SK-N-SH (cell line): ENCODE data around the gene ESRRG. TPM values are rescaled to one million over a fixed set of nuclear protein-coding genes. Genes with fewer than 3 reads are reported as not detected.

ENCODE experiments used
- CTCF ChIA-PET: fragments of 300-600, 350-600 bp; formaldehyde crosslinking; extraction: SDS; loops from one replicate; lab custom pipeline; 2021; lab: Yijun Ruan, JAX
- POLR2A ChIA-PET: fragments of 350-600 bp; sonication (Branson Sonifier 250); formaldehyde crosslinking; extraction: SDS; loops from one replicate; lab custom pipeline; 2020; ENCODE audit warnings: antibody characterized with exemption, inconsistent platforms; lab: Yijun Ruan, JAX
- DNase-seq: peaks from one replicate; pipeline ENCODE4 v3.0.0; 2012
- H2AFZ ChIP-seq: fragments of 200-600 bp; sonication (generic); 2 replicates; pipeline ENCODE4 v1.8.1; 2016; ENCODE audit warnings: antibody characterized with exemption, mild to moderate bottlenecking, low read depth
- H3F3A ChIP-seq: fragments of 200-600 bp; sonication (generic); replicated peaks from 2 replicates; pipeline ENCODE3; 2016; ENCODE audit warnings: antibody characterized with exemption, mild to moderate bottlenecking; ENCODE audit not compliant: insufficient read depth
- H3K27ac ChIP-seq, 2 experiments: fragments of 200-500 bp in 1 of 2; fragments of 200-600 bp in 1 of 2; sonication (Bioruptor generic) in 1 of 2; sonication (generic), shearing (Covaris generic) in 1 of 2; 2 replicates each; pipeline versions ENCODE4 v1.5.1 to v1.6.1; 2014 to 2016; ENCODE audit warnings: low read depth in 2 of 2, inconsistent platforms in 1 of 2, low read length in 1 of 2, mild to moderate bottlenecking in 1 of 2, mixed read lengths in 1 of 2
- H3K27me3 ChIP-seq: fragments of 200-600 bp; sonication (generic), shearing (Covaris generic); 2 replicates; pipeline ENCODE4 v1.6.1; 2016; ENCODE audit warnings: mixed run types; ENCODE audit not compliant: insufficient read depth
- H3K36me3 ChIP-seq, 2 experiments: fragments of 200-500 bp in 1 of 2; fragments of 200-600 bp in 1 of 2; sonication (Bioruptor generic) in 1 of 2; sonication (generic) in 1 of 2; replicated peaks in 1 of 2; 2 replicates each; pipeline versions ENCODE3 to v1.5.1; 2014 to 2016; ENCODE audit warnings: low read length in 1 of 2, mild to moderate bottlenecking in 1 of 2; ENCODE audit not compliant: insufficient read depth in 2 of 2, control insufficient read depth in 1 of 2
- H3K4me1 ChIP-seq, 2 experiments: fragments of 200-500 bp in 1 of 2; fragments of 200-600 bp in 1 of 2; sonication (Bioruptor generic) in 1 of 2; sonication (generic), shearing (Covaris generic) in 1 of 2; 2 replicates each; pipeline versions ENCODE4 v1.5.1 to v1.6.1; 2014 to 2016; ENCODE audit warnings: low read depth in 1 of 2, low read length in 1 of 2, mixed run types in 1 of 2; ENCODE audit not compliant: insufficient read depth in 2 of 2, control insufficient read depth in 1 of 2
- H3K4me2 ChIP-seq: fragments of 200-600 bp; sonication (generic), shearing (Covaris generic); 2 replicates; pipeline ENCODE4 v1.6.1; 2017; ENCODE audit warnings: mixed run types
- H3K4me3 ChIP-seq, 2 experiments: fragments of 200-500 bp in 1 of 2; fragments of 200-600 bp in 1 of 2; sonication (Bioruptor generic) in 1 of 2; sonication (generic), shearing (Covaris generic) in 1 of 2; 2 replicates each; pipeline versions ENCODE4 v1.5.1 to v1.8.1; 2014 to 2016; ENCODE audit warnings: low read depth in 2 of 2, inconsistent platforms in 1 of 2, low read length in 1 of 2, mild to moderate bottlenecking in 1 of 2, mixed read lengths in 1 of 2, moderate library complexity in 1 of 2
- H3K79me2 ChIP-seq: fragments of 200-600 bp; sonication (generic); 2 replicates; pipeline ENCODE4 v1.8.1; 2017; ENCODE audit warnings: mild to moderate bottlenecking; ENCODE audit not compliant: insufficient read depth
- H3K9ac ChIP-seq: fragments of 200-600 bp; sonication (generic); 2 replicates; pipeline ENCODE4 v1.6.1; 2017; ENCODE audit warnings: mixed run types
- H3K9me2 ChIP-seq: fragments of 200-600 bp; sonication (generic); 2 replicates; pipeline ENCODE4 v1.6.1; 2017; ENCODE audit warnings: mixed run types
- H3K9me3 ChIP-seq: fragments of 200-600 bp; sonication (generic); 2 replicates; pipeline ENCODE4 v1.6.1; 2017; ENCODE audit warnings: mixed run types, mild to moderate bottlenecking, moderate library complexity
- H4K20me1 ChIP-seq: fragments of 200-600 bp; sonication (generic); 2 replicates; pipeline ENCODE4 v1.6.1; 2017; ENCODE audit warnings: mild to moderate bottlenecking, mixed run types; ENCODE audit not compliant: insufficient read depth
- CHD2 ChIP-seq: fragments of 150-350 bp; IDR thresholded peaks from 2 replicates; pipeline ENCODE4 v1.6.1; 2018; ENCODE audit warnings: low read length; ENCODE audit not compliant: partially characterized antibody
- ELF1 ChIP-seq: IDR thresholded peaks from 2 replicates; pipeline ENCODE4 v1.4.0; 2012
- EP300 ChIP-seq, 2 experiments: IDR thresholded peaks; 2 replicates each; pipeline versions ENCODE4 v1.4.0 to v1.6.1; 2012; ENCODE audit warnings: borderline replicate concordance in 1 of 2, low read depth in 1 of 2, low read length in 1 of 2
- FOSL2 ChIP-seq: IDR thresholded peaks from 2 replicates; pipeline ENCODE4 v1.4.0; 2012; ENCODE audit warnings: low read depth, mild to moderate bottlenecking, moderate library complexity, borderline replicate concordance
- FOXM1 ChIP-seq: IDR thresholded peaks from 2 replicates; pipeline ENCODE4 v1.4.0; 2012; ENCODE audit warnings: low read depth, mild to moderate bottlenecking
- JUND ChIP-seq: IDR thresholded peaks from 2 replicates; pipeline ENCODE4 v1.4.0; 2012
- NFIC ChIP-seq: IDR thresholded peaks from 2 replicates; pipeline ENCODE4 v1.4.0; 2012; ENCODE audit warnings: borderline replicate concordance
- PBX3 ChIP-seq: IDR thresholded peaks from 2 replicates; pipeline ENCODE4; 2012
- POLR2AphosphoS5 ChIP-seq: IDR thresholded peaks from 2 replicates; pipeline ENCODE4 v1.6.1; 2012; ENCODE audit warnings: low read depth, low read length
- RAD21 ChIP-seq: IDR thresholded peaks from 2 replicates; pipeline ENCODE4 v1.6.1; 2012; ENCODE audit warnings: mild to moderate bottlenecking, low read length
- REST ChIP-seq: IDR thresholded peaks from 2 replicates; pipeline ENCODE4 v1.6.1; 2012; ENCODE audit warnings: mild to moderate bottlenecking, low read depth, low read length, moderate library complexity
- RFX5 ChIP-seq: IDR thresholded peaks from 2 replicates; pipeline ENCODE4 v1.6.1; 2012; ENCODE audit warnings: mild to moderate bottlenecking, improper control_type of control experiment, low read length
- SIN3A ChIP-seq: IDR thresholded peaks from 2 replicates; pipeline ENCODE4 v1.6.1; 2012; ENCODE audit warnings: low read depth, mild to moderate bottlenecking, low read length, moderate library complexity, borderline replicate concordance
- TAF1 ChIP-seq: IDR thresholded peaks from 2 replicates; pipeline ENCODE4 v1.6.1; 2012; ENCODE audit warnings: low read depth, mild to moderate bottlenecking, low read length, moderate library complexity, borderline replicate concordance
- TCF12 ChIP-seq: IDR thresholded peaks from 2 replicates; pipeline ENCODE4 v1.4.0; 2012
- USF1 ChIP-seq: IDR thresholded peaks from 2 replicates; pipeline ENCODE4 v1.4.0; 2012; ENCODE audit warnings: low read depth, borderline replicate concordance
- YY1 ChIP-seq: IDR thresholded peaks from 2 replicates; pipeline ENCODE4 v1.4.0; 2012; ENCODE audit warnings: low read depth, mild to moderate bottlenecking
- ZBTB33 ChIP-seq: IDR thresholded peaks from 2 replicates; pipeline ENCODE4 v1.4.0; 2012; ENCODE audit warnings: low read depth, borderline replicate concordance
- WGBS: methylation state at CpG from one replicate; pipeline ENCODE4 v1.1.6; 2017; ENCODE audit warnings: low lambda C conversion rate; 5-methylcytosine and 5-hydroxymethylcytosine counted together
- polyA plus RNA-seq, 3 experiments: library from polyadenylated mRNA; depleted of rRNA; stranded (reverse); fragments of >200 nt; gene quantifications; 2 replicates each; pipeline ENCODE4 v1.2.3, GENCODE V29; 2012
- TF ChIP-seq, protein P1 (sequence below): fragments of 150-350 bp; IDR thresholded peaks from 2 replicates; pipeline ENCODE4 v1.6.1; 2017; ENCODE audit warnings: antibody characterized with exemption, low read length, low read depth, borderline replicate concordance
- TF ChIP-seq, protein P2 (sequence below): fragments of 150-350 bp; IDR thresholded peaks from 2 replicates; pipeline ENCODE4 v1.6.1; 2016; ENCODE audit warnings: mild to moderate bottlenecking, low read depth, low read length

ESRRG gene
- polyA plus RNA-seq, 1 of the 3 experiments (the other 2 are of a cell fraction), result 0.26 TPM

GRCh38 chr1:216651826-216652418, 71.3 kb downstream of the ESRRG start:
- H2AFZ ChIP-seq, result no peak overlapping the region
- H3K79me2 ChIP-seq, result no peaks in the 10 kb centered on the region
- WGBS, result 73% methylated on average over 6 of the region's 6 CpGs
- H3K4me3 ChIP-seq, result no peak overlapping the region
- H3K27ac ChIP-seq, result no peak overlapping the region
- ChIA-PET CTCF (no interaction called here), POLR2A (no interaction called here)
- no peak for TF ChIP-seq RFX5
- TF ChIP-seq CHD2, result no peak
- no peak for TF ChIP-seq REST
- no peak for TF ChIP-seq EP300 (IDR thresholded peaks at IDR 0.05; ENCODE audit: borderline replicate concordance in 1 of 2, low read depth in 1 of 2, low read length in 1 of 2)
- no peak for TF ChIP-seq RAD21
- TF ChIP-seq FOXM1, result no peak
- no peak for TF ChIP-seq SIN3A
- no peak for TF ChIP-seq ELF1
- TF ChIP-seq, protein P1, sequence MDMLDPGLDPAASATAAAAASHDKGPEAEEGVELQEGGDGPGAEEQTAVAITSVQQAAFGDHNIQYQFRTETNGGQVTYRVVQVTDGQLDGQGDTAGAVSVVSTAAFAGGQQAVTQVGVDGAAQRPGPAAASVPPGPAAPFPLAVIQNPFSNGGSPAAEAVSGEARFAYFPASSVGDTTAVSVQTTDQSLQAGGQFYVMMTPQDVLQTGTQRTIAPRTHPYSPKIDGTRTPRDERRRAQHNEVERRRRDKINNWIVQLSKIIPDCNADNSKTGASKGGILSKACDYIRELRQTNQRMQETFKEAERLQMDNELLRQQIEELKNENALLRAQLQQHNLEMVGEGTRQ, result no peak
- no peak for TF ChIP-seq ZBTB33
- TF ChIP-seq POLR2AphosphoS5, result no peak
- TF ChIP-seq YY1, result no peak
- TF ChIP-seq TCF12, result no peak
- no peak for TF ChIP-seq TAF1
- no peak for TF ChIP-seq NFIC
- no peak for TF ChIP-seq FOSL2
- TF ChIP-seq USF1, result no peak
- TF ChIP-seq PBX3, result no peak
- TF ChIP-seq, protein P2, sequence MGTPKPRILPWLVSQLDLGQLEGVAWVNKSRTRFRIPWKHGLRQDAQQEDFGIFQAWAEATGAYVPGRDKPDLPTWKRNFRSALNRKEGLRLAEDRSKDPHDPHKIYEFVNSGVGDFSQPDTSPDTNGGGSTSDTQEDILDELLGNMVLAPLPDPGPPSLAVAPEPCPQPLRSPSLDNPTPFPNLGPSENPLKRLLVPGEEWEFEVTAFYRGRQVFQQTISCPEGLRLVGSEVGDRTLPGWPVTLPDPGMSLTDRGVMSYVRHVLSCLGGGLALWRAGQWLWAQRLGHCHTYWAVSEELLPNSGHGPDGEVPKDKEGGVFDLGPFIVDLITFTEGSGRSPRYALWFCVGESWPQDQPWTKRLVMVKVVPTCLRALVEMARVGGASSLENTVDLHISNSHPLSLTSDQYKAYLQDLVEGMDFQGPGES, result no peak
- no peak for TF ChIP-seq JUND
- H4K20me1 ChIP-seq, result no peaks in the 10 kb centered on the region
- peaks cover 0 to 5% of the 10 kb centered on the region in 2 experiments; a peak in 2 of 4 replicates for H3K4me1 ChIP-seq
- H3K27me3 ChIP-seq, result no peaks in the 10 kb centered on the region
- no peak for DNase-seq
- H3K4me2 ChIP-seq, result no peak overlapping the region
- H3K36me3 ChIP-seq, result no peaks in the 10 kb centered on the region
- H3K9me3 ChIP-seq, result no peaks in the 10 kb centered on the region
- H3K9me2 ChIP-seq, result no peaks in the 10 kb centered on the region
- H3K9ac ChIP-seq, result no peak overlapping the region
- no peaks in the 10 kb centered on the region for H3F3A ChIP-seq
